Measurements from ENCODE around the gene CWC27.

Gene CWC27

GRCh38 chr5:64790210-64790609, 21.5 kb downstream of the CWC27 start:
- Histone ChIP-seq H3K27ac (ENCODE audit: low read depth, low read length, poor library complexity, severe bottlenecking) (no peak overlapping the region), H2AFZ (ENCODE audit: low read length) (no peak overlapping the region), H3K9me2 (ENCODE audit: low read depth, low read length) (no peaks in the 10 kb centered on the region), H3K4me2 (ENCODE audit: low read length) (no peak overlapping the region), H3K36me3 (ENCODE audit: insufficient read depth, low read length) (peaks cover 17% of the 10 kb centered on the region; the same call in 1 of the 2 replicates), H3K9ac (ENCODE audit: low read length) (no peak overlapping the region), H3K4me3 (ENCODE audit: low read depth, low read length, poor library complexity, severe bottlenecking) (no peak overlapping the region), H3K4me1 (ENCODE audit: insufficient read depth, low read length, severe bottlenecking) (no peaks in the 10 kb centered on the region), H4K20me1 (ENCODE audit: insufficient read depth, low read length) (no peaks in the 10 kb centered on the region), H3F3A (ENCODE audit: insufficient read depth, low read length) (no peaks in the 10 kb centered on the region), H3K27me3 (ENCODE audit: insufficient read depth, low read length) (no peaks in the 10 kb centered on the region), H3K9me3 (ENCODE audit: low read length) (no peaks in the 10 kb centered on the region), H3K79me2 (ENCODE audit: insufficient read depth, low read length) (no peaks in the 10 kb centered on the region)
- TF ChIP-seq CTCF (IDR thresholded peaks at IDR 0.05; ENCODE audit: low read length) (no peak), EZH2 (IDR thresholded peaks at IDR 0.05; ENCODE audit: borderline replicate concordance, low read length) (no peak)

- H3K27ac ChIP-seq (ENCODE audit: low read depth, low read length, poor library complexity, severe bottlenecking) = no peak overlapping the region
- no peaks in the 10 kb centered on the region for H3K4me1 ChIP-seq (ENCODE audit: insufficient read depth, low read length, severe bottlenecking)
- no peaks in the 10 kb centered on the region for H3K9me3 ChIP-seq (ENCODE audit: low read length)
- no peaks in the 10 kb centered on the region for H4K20me1 ChIP-seq (ENCODE audit: insufficient read depth, low read length)
- H3K27me3 ChIP-seq (ENCODE audit: insufficient read depth, low read length) = no peaks in the 10 kb centered on the region
- no peak for TF ChIP-seq CTCF (IDR thresholded peaks at IDR 0.05; ENCODE audit: low read length)
- TF ChIP-seq EZH2 (IDR thresholded peaks at IDR 0.05; ENCODE audit: borderline replicate concordance, low read length) = no peak
- no peaks in the 10 kb centered on the region for H3K9me2 ChIP-seq (ENCODE audit: low read depth, low read length)
- no peak overlapping the region for H3K4me2 ChIP-seq (ENCODE audit: low read length)
- H3K4me3 ChIP-seq (ENCODE audit: low read depth, low read length, poor library complexity, severe bottlenecking) = no peak overlapping the region
- H2AFZ ChIP-seq (ENCODE audit: low read length) = no peak overlapping the region
- peaks cover 7% of the 10 kb centered on the region for H3K36me3 ChIP-seq (ENCODE audit: insufficient read depth, low read length)
- H3K79me2 ChIP-seq (ENCODE audit: insufficient read depth, low read length) = no peaks in the 10 kb centered on the region
- no peaks in the 10 kb centered on the region for H3F3A ChIP-seq (ENCODE audit: insufficient read depth, low read length)
- no peak overlapping the region for H3K9ac ChIP-seq (ENCODE audit: low read length)
These were observed 23.7 kb downstream of the CWC27 start for GRCh38 chr5:64792469-64792868.

GRCh38 chr5:64794053-64794770, 25.5 kb downstream of the CWC27 start:
- Histone ChIP-seq H3K9me3 (ENCODE audit: low read length) (no peaks in the 10 kb centered on the region), H3K27ac (ENCODE audit: low read depth, low read length, poor library complexity, severe bottlenecking) (no peak overlapping the region), H3K27me3 (ENCODE audit: insufficient read depth, low read length) (no peaks in the 10 kb centered on the region), H3K9ac (ENCODE audit: low read length) (no peak overlapping the region), H3K4me2 (ENCODE audit: low read length) (no peak overlapping the region), H3K4me1 (ENCODE audit: insufficient read depth, low read length, severe bottlenecking) (no peaks in the 10 kb centered on the region), H3K4me3 (ENCODE audit: low read depth, low read length, poor library complexity, severe bottlenecking) (no peak overlapping the region), H3K79me2 (ENCODE audit: insufficient read depth, low read length) (no peaks in the 10 kb centered on the region), H2AFZ (ENCODE audit: low read length) (no peak overlapping the region), H3K36me3 (ENCODE audit: insufficient read depth, low read length) (peaks cover 7% of the 10 kb centered on the region), H3F3A (ENCODE audit: insufficient read depth, low read length) (no peaks in the 10 kb centered on the region), H3K9me2 (ENCODE audit: low read depth, low read length) (no peaks in the 10 kb centered on the region), H4K20me1 (ENCODE audit: insufficient read depth, low read length) (no peaks in the 10 kb centered on the region)
- no peak for TF ChIP-seq CTCF (IDR thresholded peaks at IDR 0.05; ENCODE audit: low read length)
- no peak for TF ChIP-seq EZH2 (IDR thresholded peaks at IDR 0.05; ENCODE audit: borderline replicate concordance, low read length)
